ENCODE data around the gene HMSD.

Gene HMSD

GRCh38 chr18:63994783-63995399 is 45.8 kb downstream of the HMSD start:
- no peak for DNase-seq (ENCODE audit: low read depth)

GRCh38 chr18:63997041-63997440 is 47.9 kb downstream of the HMSD start:
- no peak for DNase-seq (ENCODE audit: low read depth)

GRCh38 chr18:63997606-63998005 is 48.5 kb downstream of the HMSD start:
- no peak for DNase-seq (ENCODE audit: low read depth)

- no peak for DNase-seq (ENCODE audit: low read depth)
Observed at GRCh38 chr18:63999871-64000270, 50.8 kb downstream of the HMSD start.

GRCh38 chr18:64002581-64002980 is 53.5 kb downstream of the HMSD start:
- DNase-seq (ENCODE audit: low read depth) = no peak

GRCh38 chr18:64009305-64009704 is 60.2 kb downstream of the HMSD start:
- DNase-seq (ENCODE audit: low read depth) = no peak

Data from stimulated activated CD8-positive, alpha-beta memory T cell treated with anti-CD3 and anti-CD28 coated beads, Interleukin-15, amount 100 ng/mL, for 1 hour (primary cell).